SU-DHL-6 (cell line): ENCODE measurements around the gene PRKD2.

Experiments used
- EZH2phosphoT487 ChIP-seq: fragments of 200-600 bp; sonication (generic), shearing (Covaris generic); conservative IDR thresholded peaks from 2 replicates; pipeline ENCODE4 v1.6.1; 2018; ENCODE audit warnings: mild to moderate bottlenecking, antibody characterized with exemption, low read length, moderate library complexity, mixed read lengths
- TF ChIP-seq, protein P1 (sequence below): fragments of 200-600 bp; sonication (generic); IDR thresholded peaks from one replicate; pipeline ENCODE4 v1.5.1; 2017; ENCODE audit warnings: antibody characterized with exemption, mild to moderate bottlenecking, low read length, moderate library complexity; ENCODE audit not compliant: insufficient read depth, poor library complexity, severe bottlenecking

DNA sequence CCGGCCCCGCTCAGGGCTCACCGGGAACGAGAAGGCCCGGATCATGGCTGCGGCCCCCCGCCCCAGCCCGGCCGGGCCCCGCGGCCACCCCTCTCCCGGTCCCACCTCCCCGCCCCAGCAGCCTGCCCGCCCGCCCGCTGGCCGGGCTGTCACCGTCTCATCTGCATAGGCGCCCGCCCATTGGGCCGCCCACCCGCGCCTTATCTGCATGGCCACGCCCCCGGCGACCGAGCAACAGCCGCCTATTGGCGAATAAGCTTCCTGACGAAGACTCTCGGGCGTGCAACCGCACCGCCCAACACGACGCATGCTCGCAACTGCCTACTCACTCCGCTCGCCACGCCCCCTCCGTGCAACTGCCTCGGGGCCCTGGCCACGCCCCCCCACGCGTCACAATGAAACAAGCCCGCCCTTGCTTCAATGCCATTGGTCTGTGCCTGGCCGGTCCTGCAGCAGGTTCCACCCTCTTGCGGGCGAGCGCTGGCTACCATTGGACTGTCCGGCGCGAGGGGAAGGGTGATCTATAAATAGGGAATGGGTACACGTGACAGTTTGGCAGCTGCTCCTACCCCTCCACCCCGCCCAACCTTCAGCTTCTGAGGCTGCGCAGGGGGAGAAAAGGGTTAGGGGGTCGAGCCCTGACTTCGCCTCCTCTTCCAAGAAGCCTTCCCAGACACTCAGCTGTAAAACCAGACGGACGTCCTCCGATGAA lies 55.7 kb downstream of the PRKD2 start, which contains the start of gene DACT3:
- TF ChIP-seq, protein P1, sequence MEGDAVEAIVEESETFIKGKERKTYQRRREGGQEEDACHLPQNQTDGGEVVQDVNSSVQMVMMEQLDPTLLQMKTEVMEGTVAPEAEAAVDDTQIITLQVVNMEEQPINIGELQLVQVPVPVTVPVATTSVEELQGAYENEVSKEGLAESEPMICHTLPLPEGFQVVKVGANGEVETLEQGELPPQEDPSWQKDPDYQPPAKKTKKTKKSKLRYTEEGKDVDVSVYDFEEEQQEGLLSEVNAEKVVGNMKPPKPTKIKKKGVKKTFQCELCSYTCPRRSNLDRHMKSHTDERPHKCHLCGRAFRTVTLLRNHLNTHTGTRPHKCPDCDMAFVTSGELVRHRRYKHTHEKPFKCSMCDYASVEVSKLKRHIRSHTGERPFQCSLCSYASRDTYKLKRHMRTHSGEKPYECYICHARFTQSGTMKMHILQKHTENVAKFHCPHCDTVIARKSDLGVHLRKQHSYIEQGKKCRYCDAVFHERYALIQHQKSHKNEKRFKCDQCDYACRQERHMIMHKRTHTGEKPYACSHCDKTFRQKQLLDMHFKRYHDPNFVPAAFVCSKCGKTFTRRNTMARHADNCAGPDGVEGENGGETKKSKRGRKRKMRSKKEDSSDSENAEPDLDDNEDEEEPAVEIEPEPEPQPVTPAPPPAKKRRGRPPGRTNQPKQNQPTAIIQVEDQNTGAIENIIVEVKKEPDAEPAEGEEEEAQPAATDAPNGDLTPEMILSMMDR: no peak
- no peak for TF ChIP-seq EZH2phosphoT487
